Endothelial cell of umbilical vein (primary cell): ENCODE data around the gene FBXO34. TPM values are rescaled to one million over a fixed set of nuclear protein-coding genes. Genes with fewer than 3 reads are reported as not detected.

ENCODE experiments used
- BruUV-seq: library from RNA; stranded (reverse); fragments of 400-500 nt; replicated peaks from 2 replicates; lab custom pipeline; 2021; lab: Mats Ljungman, UMichigan
- CTCF ChIA-PET: fragments of 300-600, 350-600 bp; sonication (Branson Sonifier 250); formaldehyde crosslinking; loops from one replicate; lab custom pipeline; 2021; ENCODE audit warnings: antibody characterized with exemption, inconsistent platforms; lab: Charles Lee
- POLR2A ChIA-PET: fragments of 300-600, 350-600 bp; sonication (Branson Sonifier 250); formaldehyde crosslinking; loops from one replicate; lab custom pipeline; 2021; ENCODE audit warnings: antibody characterized with exemption, inconsistent platforms; lab: Charles Lee
- DNase-seq: peaks from one replicate; pipeline ENCODE4 v3.0.0-alpha.2; 2011; ENCODE audit warnings: low read depth, low spot score
- FAIRE-seq: peaks from 2 replicates; lab custom pipeline; 2011; peaks lifted over from hg19 to GRCh38; lab: Jason Lieb, UNC
- H2AFZ ChIP-seq: 2 replicates; pipeline ENCODE4 v1.6.0; 2012; ENCODE audit warnings: low read depth, low read length, control low read depth, inconsistent platforms
- H3K27ac ChIP-seq: 2 replicates; pipeline ENCODE4 v1.5.1; 2011; ENCODE audit warnings: low read depth, mild to moderate bottlenecking, control low read depth, low read length, moderate library complexity; ENCODE audit not compliant: insufficient read depth
- H3K27me3 ChIP-seq, 2 experiments: 2 replicates each; pipeline versions ENCODE4 v1.6.0 to v1.6.1; 2011; ENCODE audit warnings: low read length in 2 of 2, mixed read lengths in 1 of 2; ENCODE audit not compliant: control insufficient read depth in 2 of 2, insufficient read depth in 2 of 2
- H3K36me3 ChIP-seq, 2 experiments: 2 replicates in 1 of 2; 3 replicates in 1 of 2; pipeline ENCODE4 v1.5.1; 2011; ENCODE audit warnings: low read length in 2 of 2, mild to moderate bottlenecking in 1 of 2, moderate library complexity in 1 of 2; ENCODE audit not compliant: control insufficient read depth in 2 of 2, insufficient read depth in 2 of 2; ENCODE audit errors: extremely low read depth in 1 of 2
- H3K4me1 ChIP-seq: 3 replicates; pipeline ENCODE4 v1.5.1; 2011; ENCODE audit warnings: mild to moderate bottlenecking, low read length; ENCODE audit not compliant: control insufficient read depth, insufficient read depth; ENCODE audit errors: extremely low read depth
- H3K4me2 ChIP-seq: 2 replicates; pipeline ENCODE4 v1.6.1; 2011; ENCODE audit warnings: low read length, control low read depth, mixed read lengths; ENCODE audit not compliant: insufficient read depth
- H3K4me3 ChIP-seq, 3 experiments: fragments of 200-600 bp in 1 of 3; sonication (generic), shearing (Covaris generic) in 1 of 3; replicated peaks in 1 of 3; 2 replicates each; pipeline ENCODE4 v1.5.1; 2011 to 2016; ENCODE audit warnings: control low read depth in 3 of 3, low read length in 3 of 3, mild to moderate bottlenecking in 2 of 3, inconsistent platforms in 1 of 3, low read depth in 1 of 3, moderate library complexity in 1 of 3; ENCODE audit not compliant: insufficient read depth in 1 of 3
- H3K79me2 ChIP-seq: 2 replicates; pipeline ENCODE4 v1.6.0; 2012; ENCODE audit warnings: low read length, inconsistent platforms; ENCODE audit not compliant: control insufficient read depth, insufficient read depth
- H3K9ac ChIP-seq: replicated peaks from 2 replicates; pipeline ENCODE3; 2011; ENCODE audit warnings: low read length, control low read depth; ENCODE audit not compliant: insufficient read depth; ENCODE audit errors: extremely low read depth
- H3K9me1 ChIP-seq: replicated peaks from 3 replicates; pipeline ENCODE4 v1.6.0; 2011; ENCODE audit warnings: mild to moderate bottlenecking, low read length; ENCODE audit not compliant: control insufficient read depth, insufficient read depth; ENCODE audit errors: extremely low read depth
- H3K9me3 ChIP-seq: replicated peaks from 2 replicates; pipeline ENCODE4 v1.5.1; 2012; ENCODE audit warnings: low read length, inconsistent platforms; ENCODE audit not compliant: control insufficient read depth, insufficient read depth
- H4K20me1 ChIP-seq: replicated peaks from 2 replicates; pipeline ENCODE3; 2011; ENCODE audit warnings: mild to moderate bottlenecking, low read length; ENCODE audit not compliant: control insufficient read depth, insufficient read depth; ENCODE audit errors: extremely low read depth
- EZH2 ChIP-seq: IDR thresholded peaks from 2 replicates; pipeline ENCODE4 v1.6.1; 2012; ENCODE audit warnings: borderline replicate concordance, low read depth, mild to moderate bottlenecking, moderate library complexity, low read length, inconsistent platforms; ENCODE audit not compliant: severe bottlenecking
- FOS ChIP-seq: IDR thresholded peaks from 2 replicates; pipeline ENCODE4 v1.6.1; 2011; ENCODE audit warnings: mild to moderate bottlenecking, low read length, moderate library complexity, borderline replicate concordance; ENCODE audit not compliant: insufficient read depth
- GATA2 ChIP-seq: IDR thresholded peaks from 2 replicates; pipeline ENCODE4 v1.7.0; 2011; ENCODE audit warnings: low read depth, mild to moderate bottlenecking, moderate library complexity, mixed read lengths, low read length; ENCODE audit not compliant: insufficient read length, insufficient read depth
- JUN ChIP-seq: IDR thresholded peaks from 2 replicates; pipeline ENCODE4 v1.6.1; 2011; ENCODE audit warnings: borderline replicate concordance, low read depth; ENCODE audit not compliant: insufficient read length, insufficient read depth
- MYC ChIP-seq: IDR thresholded peaks from one replicate; pipeline ENCODE4 v1.6.1; 2011; ENCODE audit warnings: mild to moderate bottlenecking, low read depth, low read length
- POLR2A ChIP-seq: IDR thresholded peaks from 2 replicates; pipeline ENCODE4 v1.6.1; 2012; ENCODE audit warnings: low read depth, mild to moderate bottlenecking, control low read depth, low read length
- POLR2AphosphoS5 ChIP-seq: IDR thresholded peaks from 2 replicates; pipeline ENCODE4 v1.6.1; 2012; ENCODE audit warnings: low read depth, mild to moderate bottlenecking, control low read depth, low read length, moderate library complexity; ENCODE audit not compliant: insufficient read depth
- dilution Hi-C: fragments of 300-500 bp; cut with MboI; formaldehyde crosslinking; loops from one replicate; pipeline ENCODE4 v1.15.0; 2019; ENCODE audit warnings: low sequenced_read_pairs; ENCODE audit not compliant: extremely low pct_ligation_motif_present
- intact Hi-C: fragments of 100-400 bp; cut with micrococcal nuclease; formaldehyde crosslinking; loops from one replicate; pipeline ENCODE4 v1.10.0; 2022
- polyA plus RNA-seq, 4 experiments: library from polyadenylated mRNA; depleted of rRNA in 3 of 4; stranded (reverse) in 3 of 4; unstranded in 1 of 4; fragments of >200 nt; gene quantifications; 2 replicates each; pipeline versions ENCODE4 v1.2.1 to v1.2.3, GENCODE V29; 2011 to 2012; ENCODE audit warnings: missing spikeins in 1 of 4
- total RNA-seq: library from RNA; stranded (reverse); gene quantifications from 2 replicates; pipeline ENCODE4 v1.2.3, GENCODE V29; 2021
- TF ChIP-seq, protein P1 (sequence below): IDR thresholded peaks from 2 replicates; pipeline ENCODE4 v1.6.1; 2011; ENCODE audit not compliant: insufficient read depth, insufficient read length
- TF ChIP-seq, protein P2 (sequence below), 2 donors: IDR thresholded peaks; 1 replicate in 1 of 2; 2 replicates in 1 of 2; pipeline ENCODE4 v1.5.1; 2011; ENCODE audit warnings: low read length in 2 of 2, mild to moderate bottlenecking in 2 of 2, moderate library complexity in 2 of 2, control low read depth in 1 of 2, inconsistent platforms in 1 of 2, low read depth in 1 of 2; ENCODE audit not compliant: insufficient read depth in 1 of 2; ENCODE audit errors: extremely low read depth in 1 of 2

FBXO34 gene
- total and polyA plus RNA-seq, 2 donors (not counting 3 experiments of a cell fraction or from before 2014, with no cell fraction given), result 8.5 to 14.2 TPM

DNA sequence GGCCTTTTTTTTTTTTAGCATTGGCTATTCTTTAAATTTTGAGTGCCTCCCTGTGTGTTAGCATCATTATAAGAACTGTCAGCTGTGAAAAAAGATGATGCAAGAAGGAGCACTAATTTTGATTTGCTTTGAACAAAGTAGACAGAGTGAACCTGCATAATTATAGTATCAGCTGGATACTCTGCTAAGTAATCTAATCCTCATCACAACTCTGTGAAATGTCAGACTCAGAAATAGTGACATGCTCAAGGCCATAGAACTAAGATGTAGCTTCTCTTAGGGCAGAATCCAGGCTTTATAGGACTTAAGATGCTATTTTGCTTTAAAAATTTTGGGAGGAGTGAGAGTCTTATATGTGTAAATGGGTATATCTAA is 31.9 kb downstream of the FBXO34 start:
- Histone ChIP-seq H3K4me3 (no peak overlapping the region), H3K9me1 (no peaks in the 10 kb centered on the region), H2AFZ (no peak overlapping the region), H3K27me3 (no peaks in the 10 kb centered on the region), H3K9ac (no peak overlapping the region), H3K79me2 (peaks cover 16% of the 10 kb centered on the region), H3K4me1 (peaks cover 7% of the 10 kb centered on the region), H3K4me2 (no peak overlapping the region), H3K27ac (no peak overlapping the region), H3K36me3 (no peaks in the 10 kb centered on the region), H3K9me3 (no peaks in the 10 kb centered on the region), H4K20me1 (no peaks in the 10 kb centered on the region)
- no peak for DNase-seq
- dilution Hi-C loops (no loop called here), intact Hi-C loops (no loop called here)
- TF ChIP-seq POLR2A, result no peak
- no peak for TF ChIP-seq FOS
- no peak for TF ChIP-seq JUN
- TF ChIP-seq, protein P1, sequence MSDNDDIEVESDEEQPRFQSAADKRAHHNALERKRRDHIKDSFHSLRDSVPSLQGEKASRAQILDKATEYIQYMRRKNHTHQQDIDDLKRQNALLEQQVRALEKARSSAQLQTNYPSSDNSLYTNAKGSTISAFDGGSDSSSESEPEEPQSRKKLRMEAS, result no peak
- TF ChIP-seq MYC, result no peak
- no peak for TF ChIP-seq EZH2
- TF ChIP-seq POLR2AphosphoS5, result no peak
- TF ChIP-seq, protein P2, sequence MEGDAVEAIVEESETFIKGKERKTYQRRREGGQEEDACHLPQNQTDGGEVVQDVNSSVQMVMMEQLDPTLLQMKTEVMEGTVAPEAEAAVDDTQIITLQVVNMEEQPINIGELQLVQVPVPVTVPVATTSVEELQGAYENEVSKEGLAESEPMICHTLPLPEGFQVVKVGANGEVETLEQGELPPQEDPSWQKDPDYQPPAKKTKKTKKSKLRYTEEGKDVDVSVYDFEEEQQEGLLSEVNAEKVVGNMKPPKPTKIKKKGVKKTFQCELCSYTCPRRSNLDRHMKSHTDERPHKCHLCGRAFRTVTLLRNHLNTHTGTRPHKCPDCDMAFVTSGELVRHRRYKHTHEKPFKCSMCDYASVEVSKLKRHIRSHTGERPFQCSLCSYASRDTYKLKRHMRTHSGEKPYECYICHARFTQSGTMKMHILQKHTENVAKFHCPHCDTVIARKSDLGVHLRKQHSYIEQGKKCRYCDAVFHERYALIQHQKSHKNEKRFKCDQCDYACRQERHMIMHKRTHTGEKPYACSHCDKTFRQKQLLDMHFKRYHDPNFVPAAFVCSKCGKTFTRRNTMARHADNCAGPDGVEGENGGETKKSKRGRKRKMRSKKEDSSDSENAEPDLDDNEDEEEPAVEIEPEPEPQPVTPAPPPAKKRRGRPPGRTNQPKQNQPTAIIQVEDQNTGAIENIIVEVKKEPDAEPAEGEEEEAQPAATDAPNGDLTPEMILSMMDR (IDR thresholded peaks at IDR 0.05; ENCODE audit: extremely low read depth in 1 of 2, insufficient read depth in 1 of 2, low read depth in 1 of 2, low read length in 2 of 2), result no peak
- no peak for TF ChIP-seq GATA2
- CTCF ChIA-PET, result no interaction called here
- FAIRE-seq, result no peak
- POLR2A ChIA-PET, result no interaction called here
- BruUV-seq, result no TSS peak
